ENCODE measurements around the gene TRPV3. TPM values are rescaled to one million over a fixed set of nuclear protein-coding genes. Genes with fewer than 3 reads are reported as not detected.

The TRPV3 gene
- under 1 TPM; 0.25 to 0.67 TPM for total RNA-seq

DNA sequence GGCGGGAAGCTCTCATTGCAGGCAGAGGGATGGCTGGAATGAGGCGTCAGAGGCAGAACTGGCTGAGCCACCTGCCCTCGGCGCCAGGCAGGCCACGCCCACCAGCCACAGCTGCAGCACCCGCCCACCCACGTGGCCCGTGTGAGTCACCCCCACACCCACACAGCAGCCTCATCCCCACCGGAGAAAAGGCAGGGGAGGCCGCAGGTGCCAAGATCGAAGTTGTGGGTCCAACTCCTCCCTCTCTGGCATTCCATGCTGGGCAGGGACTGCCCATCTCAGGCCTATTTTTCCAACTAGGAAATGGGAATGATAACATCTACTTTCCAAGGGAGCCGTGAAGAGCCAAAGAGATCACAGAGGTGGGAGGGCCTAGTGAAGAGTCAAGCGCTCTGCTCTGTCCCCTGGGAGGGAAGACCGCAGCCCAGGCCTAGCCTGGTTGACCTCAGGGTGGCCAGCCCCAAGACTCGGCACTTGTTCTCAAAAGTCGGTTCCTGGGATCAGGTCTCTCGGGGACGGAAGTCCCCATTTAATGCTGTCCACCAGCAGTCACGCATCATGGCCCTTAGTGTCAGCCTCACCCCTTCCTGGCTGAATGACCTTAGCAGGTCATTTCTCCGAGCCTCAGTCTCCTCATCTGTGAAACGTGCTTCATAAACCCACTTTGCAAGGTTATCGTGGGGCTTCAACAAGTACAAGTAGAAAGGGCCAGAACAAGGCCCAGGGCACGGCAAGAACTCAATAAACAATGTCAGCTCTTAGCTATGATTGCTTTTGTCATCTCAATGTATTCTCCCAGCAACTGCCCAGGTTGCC lies at the start of gene TRPV3:
TRPV3 (minus strand) TSS at position 45 of the 816 bp plus-strand sequence. CDS start 2,962 bp downstream, outside the sequence.
- no peak within 1 kb of the TSS for H3K4me3 Mint-ChIP-seq
- no peaks in the 10 kb centered on the region for H3K9me3 Mint-ChIP-seq
- peaks cover 14% of the 10 kb centered on the region for H3K27me3 Mint-ChIP-seq
- ChIA-PET POLR2A (no interaction called here), CTCF (no interaction called here)
- peaks cover 19% of the 10 kb centered on the region for H3K4me1 Mint-ChIP-seq (ENCODE audit: low read depth)
- ATAC-seq (peak; percentile 40), DNase-seq (peak; percentile 68)
- intact Hi-C loops (cut with micrococcal nuclease), result no loop called here
- H3K27ac Mint-ChIP-seq, result peak within 1 kb of the TSS; percentile 2
- no peaks in the 10 kb centered on the region for H3K36me3 Mint-ChIP-seq (ENCODE audit: low read depth)
- TF ChIP-seq, protein P1, sequence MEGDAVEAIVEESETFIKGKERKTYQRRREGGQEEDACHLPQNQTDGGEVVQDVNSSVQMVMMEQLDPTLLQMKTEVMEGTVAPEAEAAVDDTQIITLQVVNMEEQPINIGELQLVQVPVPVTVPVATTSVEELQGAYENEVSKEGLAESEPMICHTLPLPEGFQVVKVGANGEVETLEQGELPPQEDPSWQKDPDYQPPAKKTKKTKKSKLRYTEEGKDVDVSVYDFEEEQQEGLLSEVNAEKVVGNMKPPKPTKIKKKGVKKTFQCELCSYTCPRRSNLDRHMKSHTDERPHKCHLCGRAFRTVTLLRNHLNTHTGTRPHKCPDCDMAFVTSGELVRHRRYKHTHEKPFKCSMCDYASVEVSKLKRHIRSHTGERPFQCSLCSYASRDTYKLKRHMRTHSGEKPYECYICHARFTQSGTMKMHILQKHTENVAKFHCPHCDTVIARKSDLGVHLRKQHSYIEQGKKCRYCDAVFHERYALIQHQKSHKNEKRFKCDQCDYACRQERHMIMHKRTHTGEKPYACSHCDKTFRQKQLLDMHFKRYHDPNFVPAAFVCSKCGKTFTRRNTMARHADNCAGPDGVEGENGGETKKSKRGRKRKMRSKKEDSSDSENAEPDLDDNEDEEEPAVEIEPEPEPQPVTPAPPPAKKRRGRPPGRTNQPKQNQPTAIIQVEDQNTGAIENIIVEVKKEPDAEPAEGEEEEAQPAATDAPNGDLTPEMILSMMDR (IDR thresholded peaks at IDR 0.05), result no peak

DNA sequence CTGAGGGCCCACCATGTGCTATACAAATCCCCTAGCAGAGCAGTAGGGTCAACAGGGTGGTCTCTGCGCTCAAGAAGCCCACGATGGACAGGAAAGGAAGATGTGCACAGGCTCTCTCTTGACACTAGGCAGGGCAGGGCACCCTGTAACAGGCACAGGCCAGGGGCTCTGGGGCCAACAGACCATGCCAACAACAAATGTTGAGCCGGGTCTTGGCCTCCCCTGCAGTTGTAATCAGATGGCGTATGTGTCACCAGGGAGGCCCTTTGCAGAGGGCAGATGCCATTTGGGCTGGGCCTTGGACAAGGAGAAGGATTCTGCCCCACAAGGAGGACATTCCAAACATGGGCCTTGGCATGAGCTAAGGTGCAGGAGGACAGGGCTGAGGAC lies 46.3 kb upstream of the TRPV3 start:
- no peak overlapping the region for H3K27ac Mint-ChIP-seq
- H3K4me3 Mint-ChIP-seq, result no peak overlapping the region
- intact Hi-C loops (cut with micrococcal nuclease), result no loop called here
- TF ChIP-seq, protein P1 (IDR thresholded peaks at IDR 0.05), result no peak
- H3K27me3 Mint-ChIP-seq, result no peaks in the 10 kb centered on the region
- ChIA-PET CTCF (interaction anchor here (1.3 to 3.0 kb wide), 3 partner anchors 17 to 44 kb away, joined by 5 to 21 read pairs (median 14); no protein-coding TSS in a partner anchor), POLR2A (no interaction called here)
- ATAC-seq (no peak), DNase-seq (no peak)
- H3K36me3 Mint-ChIP-seq (ENCODE audit: low read depth), result peaks cover 6% of the 10 kb centered on the region
- H3K9me3 Mint-ChIP-seq, result no peaks in the 10 kb centered on the region
- no peaks in the 10 kb centered on the region for H3K4me1 Mint-ChIP-seq (ENCODE audit: low read depth)

DNA sequence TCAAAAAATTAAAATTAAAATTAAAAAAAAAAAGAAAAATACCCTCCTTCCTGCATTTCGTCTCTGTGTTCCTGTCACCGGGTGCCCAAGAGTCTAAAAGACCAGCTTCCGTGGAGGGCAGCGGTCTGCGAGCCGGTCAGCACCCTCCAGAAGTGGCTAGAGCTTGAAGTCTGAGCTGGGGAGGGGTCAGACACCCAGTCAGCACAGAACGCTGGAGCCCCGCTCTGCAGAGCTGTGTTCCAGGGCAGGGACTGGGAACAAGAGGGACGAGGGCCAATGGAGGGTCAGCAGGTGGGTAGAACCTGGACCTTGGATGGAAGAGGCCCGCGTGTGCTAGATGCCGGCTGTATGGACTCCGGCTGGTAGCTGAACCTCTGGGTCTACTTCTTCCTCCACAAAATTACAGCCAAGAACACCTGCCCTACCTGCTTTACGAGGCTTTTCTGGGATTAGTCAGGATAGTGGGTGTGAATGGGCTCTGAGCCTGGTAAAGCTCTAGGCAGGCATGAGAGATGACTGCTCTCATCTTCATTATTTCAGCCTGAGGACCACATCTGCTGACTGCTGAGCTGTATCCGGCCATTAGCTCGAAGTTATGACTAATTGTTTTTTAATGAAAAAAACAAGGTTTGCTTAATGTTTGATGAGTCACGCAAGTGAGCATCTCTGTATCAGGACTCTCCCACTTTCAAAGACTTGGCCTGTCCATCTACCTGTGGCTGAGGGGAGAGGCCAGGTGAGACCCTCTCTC lies 45.7 kb upstream of the TRPV3 start:
- DNase-seq (no peak), ATAC-seq (no peak)
- Mint-ChIP-seq H3K9me3 (no peaks in the 10 kb centered on the region), H3K27me3 (no peaks in the 10 kb centered on the region), H3K27ac (no peak overlapping the region), H3K4me3 (no peak overlapping the region), H3K4me1 (ENCODE audit: low read depth) (no peaks in the 10 kb centered on the region), H3K36me3 (ENCODE audit: low read depth) (peaks cover 5% of the 10 kb centered on the region)
- ChIA-PET CTCF (interaction anchor here (1.1 to 3.0 kb wide), 9 partner anchors 8 to 52 kb away, joined by 3 to 21 read pairs (median 7); partner anchors contain the start of genes CTNS and SHPK), POLR2A (no interaction called here)
- TF ChIP-seq, protein P1 (IDR thresholded peaks at IDR 0.05), result no peak
- intact Hi-C loops (cut with micrococcal nuclease), result no loop called here

DNA sequence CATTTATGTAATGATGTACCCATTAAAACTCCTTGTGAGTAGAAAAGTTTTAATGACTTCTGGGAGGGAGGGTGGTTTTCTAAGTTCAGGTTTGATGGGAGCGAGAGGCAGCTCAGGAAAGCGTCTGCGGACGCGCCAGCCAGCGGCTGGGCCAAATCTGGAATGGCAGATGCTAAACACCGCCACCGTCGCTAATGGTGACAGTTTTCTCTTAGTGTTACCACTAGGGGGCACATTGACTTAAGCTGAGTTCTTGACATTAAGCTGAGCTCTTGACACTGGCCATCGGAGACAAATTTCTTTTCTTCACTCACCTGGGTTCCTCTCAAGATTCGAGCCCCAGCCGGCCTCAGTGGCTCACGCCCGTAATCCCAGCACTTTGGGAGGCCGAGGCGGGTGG lies 44.9 kb upstream of the TRPV3 start:
- DNase-seq (peak; percentile 40), ATAC-seq (no peak)
- TF ChIP-seq, protein P1 (IDR thresholded peaks at IDR 0.05), result peak; percentile 64
- Mint-ChIP-seq H3K4me1 (ENCODE audit: low read depth) (no peaks in the 10 kb centered on the region), H3K36me3 (ENCODE audit: low read depth) (peaks cover 3% of the 10 kb centered on the region), H3K4me3 (no peak overlapping the region), H3K9me3 (no peaks in the 10 kb centered on the region), H3K27ac (no peak overlapping the region), H3K27me3 (no peaks in the 10 kb centered on the region)
- ChIA-PET CTCF (interaction anchor here (1.1 to 3.0 kb wide), 11 partner anchors 8 to 51 kb away, joined by 3 to 21 read pairs (median 5); partner anchors contain the start of genes CTNS and SHPK), POLR2A (no interaction called here)
- intact Hi-C loops (cut with micrococcal nuclease), result no loop called here

Measured in activated CD8-positive, alpha-beta T cell treated with anti-CD3 and anti-CD28 coated beads for 36 hours (primary cell).